ENCODE measurements around the gene DBN1.

The DBN1 gene

DNA sequence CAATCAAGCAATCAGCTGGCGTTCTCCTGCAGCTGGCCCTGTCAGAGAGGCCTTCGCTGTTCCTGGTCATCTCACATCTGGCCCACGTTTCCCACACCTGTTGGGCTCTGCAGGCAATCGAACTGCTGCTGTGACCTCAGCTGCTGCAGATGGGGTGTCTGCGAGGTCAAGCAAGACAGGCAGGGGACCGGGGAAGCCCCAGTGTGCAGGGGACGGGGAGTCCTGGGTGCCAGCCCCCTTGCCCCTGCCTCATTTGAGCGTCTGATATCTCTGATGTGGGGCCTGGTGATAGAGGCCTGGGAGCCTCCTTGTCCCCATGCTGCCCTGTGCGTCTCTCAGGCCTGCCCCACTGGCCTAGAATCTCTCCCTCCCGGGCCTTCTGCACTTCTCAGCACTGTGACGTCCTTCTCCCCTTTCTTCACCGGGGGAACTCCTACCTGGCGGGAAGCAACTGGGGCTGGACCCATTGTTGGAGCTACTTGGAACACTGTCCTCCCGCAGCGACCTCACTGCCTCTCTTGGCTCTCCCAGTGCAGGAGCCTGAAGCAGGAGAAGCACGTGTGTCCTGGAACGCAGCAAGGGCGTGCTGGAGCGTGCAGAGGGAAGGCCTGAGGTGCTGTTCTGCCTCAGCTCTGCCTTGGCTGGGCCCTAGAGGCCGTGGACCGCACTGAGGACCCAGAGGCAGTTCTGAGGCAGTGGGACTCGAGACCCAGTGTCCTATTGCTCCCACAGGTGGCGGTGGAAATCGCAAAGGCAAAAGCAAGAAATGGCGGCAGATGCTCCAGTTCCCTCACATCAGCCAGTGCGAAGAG, 43.1 kb downstream of the DBN1 start:
- Histone ChIP-seq H3K4me3 (ENCODE audit: low read depth in 1 of 2, low read length in 2 of 2) (no peak overlapping the region), H3K9ac (ENCODE audit: low read depth, low read length) (peak overlapping the region; percentile 45), H3K4me2 (ENCODE audit: insufficient read depth, low read length) (peak overlapping the region; percentile 100; the same call in 1 of the 2 replicates), H3K79me2 (ENCODE audit: insufficient read depth, low read length) (peaks cover 45% of the 10 kb centered on the region), H2AFZ (ENCODE audit: low read depth, low read length) (no peak overlapping the region), H3K27ac (ENCODE audit: low read length) (peak overlapping the region; percentile 78), H4K20me1 (ENCODE audit: insufficient read depth, low read length) (peaks cover 70% of the 10 kb centered on the region), H3K4me1 (ENCODE audit: insufficient read depth, low read length) (peaks cover 65% of the 10 kb centered on the region), H3K36me3 (ENCODE audit: insufficient read depth, low read length) (peaks cover 59% of the 10 kb centered on the region), H3K27me3 (ENCODE audit: insufficient read depth, low read length, poor library complexity) (no peaks in the 10 kb centered on the region), H3K9me3 (ENCODE audit: insufficient read depth, low read length, severe bottlenecking) (no peaks in the 10 kb centered on the region)
- no peak for ATAC-seq (ENCODE audit: insufficient read depth, low read depth)
- DNase-seq, result no peak
- no peak for TF ChIP-seq EZH2 (IDR thresholded peaks at IDR 0.05; ENCODE audit: borderline replicate concordance, low read depth, low read length, severe bottlenecking)
- TF ChIP-seq, protein P1, sequence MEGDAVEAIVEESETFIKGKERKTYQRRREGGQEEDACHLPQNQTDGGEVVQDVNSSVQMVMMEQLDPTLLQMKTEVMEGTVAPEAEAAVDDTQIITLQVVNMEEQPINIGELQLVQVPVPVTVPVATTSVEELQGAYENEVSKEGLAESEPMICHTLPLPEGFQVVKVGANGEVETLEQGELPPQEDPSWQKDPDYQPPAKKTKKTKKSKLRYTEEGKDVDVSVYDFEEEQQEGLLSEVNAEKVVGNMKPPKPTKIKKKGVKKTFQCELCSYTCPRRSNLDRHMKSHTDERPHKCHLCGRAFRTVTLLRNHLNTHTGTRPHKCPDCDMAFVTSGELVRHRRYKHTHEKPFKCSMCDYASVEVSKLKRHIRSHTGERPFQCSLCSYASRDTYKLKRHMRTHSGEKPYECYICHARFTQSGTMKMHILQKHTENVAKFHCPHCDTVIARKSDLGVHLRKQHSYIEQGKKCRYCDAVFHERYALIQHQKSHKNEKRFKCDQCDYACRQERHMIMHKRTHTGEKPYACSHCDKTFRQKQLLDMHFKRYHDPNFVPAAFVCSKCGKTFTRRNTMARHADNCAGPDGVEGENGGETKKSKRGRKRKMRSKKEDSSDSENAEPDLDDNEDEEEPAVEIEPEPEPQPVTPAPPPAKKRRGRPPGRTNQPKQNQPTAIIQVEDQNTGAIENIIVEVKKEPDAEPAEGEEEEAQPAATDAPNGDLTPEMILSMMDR (IDR thresholded peaks at IDR 0.05; ENCODE audit: borderline replicate concordance, extremely low read depth, low read length, poor library complexity, severe bottlenecking), result no peak

DNA sequence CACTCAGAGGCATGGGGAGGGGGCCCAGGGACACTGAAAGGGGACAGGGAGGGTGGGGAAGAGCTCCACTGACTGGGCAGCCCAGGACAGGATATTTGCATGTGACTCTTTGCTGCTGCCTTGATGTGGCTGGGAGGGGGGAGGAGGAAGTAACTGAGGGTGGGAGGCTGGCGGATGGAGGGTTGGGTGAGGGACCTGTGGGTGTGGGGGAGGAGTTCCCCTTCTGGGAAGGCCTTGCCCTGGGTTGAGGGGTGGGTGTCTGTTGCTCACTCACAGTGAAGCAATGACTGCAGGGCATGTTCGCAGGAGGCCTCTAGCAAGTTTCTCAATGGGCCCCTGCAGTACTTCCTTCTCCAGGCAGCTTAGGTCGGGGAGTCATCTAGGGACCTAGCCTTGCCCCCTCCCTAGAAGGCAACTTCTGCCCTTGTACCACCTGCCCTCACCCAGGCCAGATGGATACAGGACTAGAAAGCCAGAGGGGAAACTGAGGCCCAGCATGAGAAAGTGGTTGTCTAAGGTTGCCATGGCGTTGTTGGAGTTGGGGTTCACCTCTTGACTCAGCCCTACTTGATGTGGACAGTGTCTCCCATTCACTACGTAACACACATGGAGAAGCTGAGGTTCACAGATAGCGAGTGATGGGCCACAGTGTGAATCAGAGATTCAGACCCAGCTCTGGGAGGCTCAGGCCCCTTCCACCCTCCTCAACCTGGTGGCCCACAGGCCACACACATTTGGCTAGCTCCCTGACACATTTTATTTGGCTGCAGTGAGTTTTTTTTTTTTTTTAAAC, 44.0 kb downstream of the DBN1 start:
- TF ChIP-seq EZH2 (IDR thresholded peaks at IDR 0.05; ENCODE audit: borderline replicate concordance, low read depth, low read length, severe bottlenecking), result no peak
- TF ChIP-seq, protein P1 (IDR thresholded peaks at IDR 0.05; ENCODE audit: borderline replicate concordance, extremely low read depth, low read length, poor library complexity, severe bottlenecking), result no peak
- Histone ChIP-seq H3K4me3 (ENCODE audit: low read depth in 1 of 2, low read length in 2 of 2) (peak overlapping the region in 1 of 2 experiments; percentile 43; a peak in 2 of 4 replicates), H3K36me3 (ENCODE audit: insufficient read depth, low read length) (peaks cover 50% of the 10 kb centered on the region), H3K79me2 (ENCODE audit: insufficient read depth, low read length) (peaks cover 45% of the 10 kb centered on the region), H3K9ac (ENCODE audit: low read depth, low read length) (peak overlapping the region; percentile 38), H3K9me3 (ENCODE audit: insufficient read depth, low read length, severe bottlenecking) (no peaks in the 10 kb centered on the region), H2AFZ (ENCODE audit: low read depth, low read length) (no peak overlapping the region), H3K27me3 (ENCODE audit: insufficient read depth, low read length, poor library complexity) (no peaks in the 10 kb centered on the region), H3K4me1 (ENCODE audit: insufficient read depth, low read length) (peaks cover 70% of the 10 kb centered on the region), H4K20me1 (ENCODE audit: insufficient read depth, low read length) (peaks cover 67% of the 10 kb centered on the region), H3K27ac (ENCODE audit: low read length) (peak overlapping the region; percentile 78), H3K4me2 (ENCODE audit: insufficient read depth, low read length) (peak overlapping the region; percentile 100)
- peak; percentile 96 for DNase-seq
- ATAC-seq (ENCODE audit: insufficient read depth, low read depth), result peak; percentile 46

DNA sequence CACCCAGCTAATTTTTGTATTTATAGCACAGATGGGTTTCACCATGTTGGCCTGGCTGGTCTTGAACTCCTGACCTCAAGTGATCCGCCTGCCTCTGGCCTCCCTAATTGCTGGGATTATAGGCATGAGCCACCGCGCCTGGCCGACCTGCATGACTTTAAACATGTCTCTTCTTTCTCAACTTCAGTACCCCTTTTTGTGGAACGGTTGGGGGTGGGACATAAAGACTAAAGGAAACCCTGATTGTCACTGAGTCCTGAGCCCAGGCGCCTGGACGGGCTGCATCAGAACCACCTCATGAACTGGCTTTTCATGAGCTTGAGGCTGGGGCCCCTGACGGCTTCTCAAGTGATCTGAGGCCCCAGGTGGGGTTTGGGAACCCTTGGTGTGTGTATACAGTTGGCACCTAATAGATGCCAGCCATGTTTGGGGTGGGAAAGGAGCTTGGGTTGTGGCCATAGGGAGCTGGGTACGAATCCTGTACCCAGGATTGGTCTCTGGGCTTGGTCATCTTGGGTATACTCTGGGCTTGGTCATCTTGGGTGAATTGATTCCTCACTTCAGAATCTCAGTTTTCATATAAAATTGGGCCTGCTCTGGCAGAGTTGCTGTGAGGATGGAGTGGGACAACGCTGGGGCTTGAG, 44.7 kb downstream of the DBN1 start:
- Histone ChIP-seq H3K4me2 (ENCODE audit: insufficient read depth, low read length) (peak overlapping the region; percentile 100), H3K27me3 (ENCODE audit: insufficient read depth, low read length, poor library complexity) (no peaks in the 10 kb centered on the region), H2AFZ (ENCODE audit: low read depth, low read length) (no peak overlapping the region), H3K9ac (ENCODE audit: low read depth, low read length) (peak overlapping the region; percentile 38), H3K36me3 (ENCODE audit: insufficient read depth, low read length) (peaks cover 42% of the 10 kb centered on the region), H4K20me1 (ENCODE audit: insufficient read depth, low read length) (peaks cover 64% of the 10 kb centered on the region), H3K4me1 (ENCODE audit: insufficient read depth, low read length) (peaks cover 70% of the 10 kb centered on the region), H3K4me3 (ENCODE audit: low read depth in 1 of 2, low read length in 2 of 2) (peak overlapping the region in 1 of 2 experiments; percentile 43; a peak in 2 of 4 replicates), H3K27ac (ENCODE audit: low read length) (peak overlapping the region; percentile 71), H3K9me3 (ENCODE audit: insufficient read depth, low read length, severe bottlenecking) (no peaks in the 10 kb centered on the region), H3K79me2 (ENCODE audit: insufficient read depth, low read length) (peaks cover 45% of the 10 kb centered on the region)
- DNase-seq, result no peak
- TF ChIP-seq, protein P1 (IDR thresholded peaks at IDR 0.05; ENCODE audit: borderline replicate concordance, extremely low read depth, low read length, poor library complexity, severe bottlenecking), result no peak
- no peak for TF ChIP-seq EZH2 (IDR thresholded peaks at IDR 0.05; ENCODE audit: borderline replicate concordance, low read depth, low read length, severe bottlenecking)
- no peak for ATAC-seq (ENCODE audit: insufficient read depth, low read depth)
